DMS53 treated with DMSO at 0.1 percent for 48 hours (cell line): Measurements from ENCODE around the gene DPYD.

Experiments used
- DNase-seq: peaks from one replicate; lab custom pipeline; 2025; ENCODE audit not compliant: unreplicated experiment; lab: John Stamatoyannopoulos, UW

DPYD gene

GRCh38 chr1:97920832-97921571, at the start of gene DPYD:
Gene DPYD, minus strand, starts transcription at chr1:97921034. Its CDS starts 112 bp downstream, at chr1:97920922.
- peak; percentile 99 for DNase-seq

- no peak for DNase-seq
These were observed 39.6 kb upstream of the DPYD start for GRCh38 chr1:97960470-97960869.

- no peak for DNase-seq
These were observed 26.9 kb upstream of the DPYD start for GRCh38 chr1:97947695-97948094.

- DNase-seq: no peak
These were observed 22.5 kb upstream of the DPYD start for GRCh38 chr1:97943354-97943753.

GRCh38 chr1:97942161-97943123, 21.6 kb upstream of the DPYD start:
- DNase-seq: no peak

GRCh38 chr1:97938285-97938642, 17.4 kb upstream of the DPYD start:
- no peak for DNase-seq

- DNase-seq: no peak
These were observed 16.1 kb upstream of the DPYD start for GRCh38 chr1:97936976-97937375.

GRCh38 chr1:97934491-97934890, 13.7 kb upstream of the DPYD start:
- no peak for DNase-seq

- no peak for DNase-seq
These were observed 9.3 kb upstream of the DPYD start for GRCh38 chr1:97929874-97930851.

- no peak for DNase-seq
These were observed 5.3 kb upstream of the DPYD start for GRCh38 chr1:97926017-97926708.

- DNase-seq: no peak
These were observed 4.3 kb upstream of the DPYD start for GRCh38 chr1:97925151-97925550.

- no peak for DNase-seq
These were observed 3.0 kb upstream of the DPYD start for GRCh38 chr1:97923811-97924210.

- DNase-seq: peak; percentile 54
These were observed 480 bp downstream of the DPYD start for GRCh38 chr1:97920276-97920831.

GRCh38 chr1:97919585-97920261, 1.1 kb downstream of the DPYD start:
- peak; percentile 42 for DNase-seq

GRCh38 chr1:97918961-97919360, 1.9 kb downstream of the DPYD start:
- no peak for DNase-seq

- no peak for DNase-seq
These were observed 7.2 kb downstream of the DPYD start for GRCh38 chr1:97913506-97914139.

- DNase-seq: no peak
These were observed 9.3 kb downstream of the DPYD start for GRCh38 chr1:97911266-97912215.

GRCh38 chr1:97909266-97909665, 11.6 kb downstream of the DPYD start:
- no peak for DNase-seq
